ENCODE data around the gene TAPT1.
"Not testable (repeated sequence)": the region's sequence is repeated elsewhere in the genome, so short reads cannot be mapped to it uniquely, and the experiment has no call there.

The TAPT1 gene

DNA sequence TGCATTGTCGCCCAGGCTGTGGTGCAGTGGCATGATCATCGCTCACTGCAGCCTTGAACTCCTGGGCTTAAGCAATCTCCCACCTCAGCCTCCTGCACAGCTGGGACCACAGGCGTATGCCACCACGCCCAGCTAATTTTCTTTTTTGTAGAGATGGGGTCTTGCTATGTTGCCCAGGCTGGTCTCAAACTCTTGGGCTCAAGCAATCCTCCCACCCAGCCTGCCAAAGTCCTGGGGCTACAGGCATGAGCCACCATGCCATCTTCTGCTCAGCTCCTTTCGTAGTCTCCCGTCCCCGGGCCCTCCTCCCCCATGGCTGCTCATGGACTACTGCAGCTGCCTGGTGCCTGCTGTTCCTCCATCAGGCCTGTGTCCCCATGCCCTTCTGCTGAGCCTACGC lies 58.1 kb downstream of the TAPT1 start:
- Mint-ChIP-seq H3K9me3 (no peaks in the 10 kb centered on the region), H3K4me1 (ENCODE audit: low read depth in 2 of 2) (peaks cover 0 to 2% of the 10 kb centered on the region in 2 donors), H3K36me3 (ENCODE audit: insufficient read depth) (peaks cover 71% of the 10 kb centered on the region), H3K4me3 (no peak overlapping the region), H3K27me3 (no peaks in the 10 kb centered on the region), H3K27ac (peak overlapping the region in 1 of 2 donors; percentile 74)
- no peak for ATAC-seq (replicated peaks)
- DNase-seq, result no peak

DNA sequence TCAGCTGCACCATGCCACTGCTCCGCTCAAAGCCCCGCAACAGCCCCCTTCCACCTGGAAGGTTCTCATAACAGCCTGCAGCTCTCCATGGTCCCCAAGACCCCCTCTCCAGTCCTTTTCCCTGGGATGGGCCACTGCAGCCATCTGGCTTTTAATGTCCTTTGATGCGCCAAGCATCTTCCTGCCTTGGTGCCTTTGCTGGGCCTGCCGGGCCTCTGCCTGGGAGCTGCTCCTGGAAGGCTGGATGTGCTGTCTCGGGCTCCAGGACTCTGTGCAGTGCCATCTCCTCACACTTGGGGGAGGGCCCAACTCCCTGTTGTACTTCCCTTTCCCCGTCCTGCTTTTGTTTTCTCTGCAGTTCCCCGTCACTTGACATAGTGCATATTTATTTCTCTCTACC lies 60.3 kb downstream of the TAPT1 start:
- ATAC-seq (replicated peaks), result no peak
- Mint-ChIP-seq H3K27ac (peak overlapping the region in 1 of 2 donors; percentile 19), H3K27me3 (no peaks in the 10 kb centered on the region), H3K4me1 (ENCODE audit: low read depth in 2 of 2) (peaks cover 0 to 2% of the 10 kb centered on the region in 2 donors), H3K36me3 (ENCODE audit: insufficient read depth) (peaks cover 54% of the 10 kb centered on the region), H3K9me3 (no peaks in the 10 kb centered on the region), H3K4me3 (no peak overlapping the region)
- DNase-seq, result no peak

DNA sequence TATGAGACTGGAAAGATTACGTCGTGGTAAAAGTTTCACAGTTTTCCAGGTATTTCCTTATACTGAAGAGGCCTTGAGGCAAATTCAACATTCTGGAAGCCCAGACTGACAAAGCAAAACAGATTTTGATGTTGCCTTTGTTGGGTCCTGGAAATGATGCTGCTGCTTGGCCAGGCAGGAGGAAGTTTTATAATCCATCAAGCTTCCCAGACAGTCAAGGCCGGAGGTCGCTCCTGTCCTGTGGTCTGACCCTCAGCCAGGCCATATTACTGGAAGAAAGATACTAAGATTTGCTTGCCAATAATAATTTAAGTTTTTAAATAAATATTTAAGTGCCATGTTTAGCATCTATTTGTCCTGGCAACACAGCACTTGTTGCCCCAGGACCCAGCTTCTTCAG lies 63.4 kb downstream of the TAPT1 start:
- ATAC-seq (replicated peaks) (no peak), DNase-seq (no peak)
- peaks cover 38% of the 10 kb centered on the region for H3K36me3 Mint-ChIP-seq (ENCODE audit: insufficient read depth)
- no peak overlapping the region for H3K27ac Mint-ChIP-seq
- peaks cover 0 to 1% of the 10 kb centered on the region in 2 donors for H3K4me1 Mint-ChIP-seq (ENCODE audit: low read depth in 2 of 2)
- H3K27me3 Mint-ChIP-seq, result no peaks in the 10 kb centered on the region
- no peaks in the 10 kb centered on the region for H3K9me3 Mint-ChIP-seq
- no peak overlapping the region for H3K4me3 Mint-ChIP-seq

DNA sequence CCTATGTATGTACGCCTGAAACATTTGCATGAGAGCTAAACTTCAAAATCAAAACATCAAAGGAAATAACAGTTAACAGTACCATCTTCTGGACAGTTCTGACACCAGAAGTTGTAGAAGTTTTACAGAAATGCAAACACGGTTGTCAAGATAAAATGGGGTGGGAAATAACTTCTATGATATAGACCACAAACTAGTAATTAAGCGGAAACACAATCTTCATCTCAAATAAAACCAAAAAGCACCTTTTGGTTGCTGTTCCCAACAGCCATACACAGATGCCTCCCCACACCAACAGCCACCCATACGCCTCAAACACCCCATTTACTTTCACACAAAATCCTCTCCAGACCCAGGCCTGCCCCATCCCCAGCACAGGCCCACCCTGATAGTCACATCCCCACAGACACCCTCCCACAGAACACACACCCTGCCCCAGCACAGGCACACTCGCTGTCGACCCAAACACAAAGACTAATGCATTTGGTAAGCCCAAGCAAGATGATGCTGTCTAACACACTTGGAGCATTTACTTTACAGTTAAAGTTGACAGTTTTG lies 64.3 kb downstream of the TAPT1 start:
- no peaks in the 10 kb centered on the region for H3K27me3 Mint-ChIP-seq
- no peak for ATAC-seq (replicated peaks)
- peaks cover 33% of the 10 kb centered on the region for H3K36me3 Mint-ChIP-seq (ENCODE audit: insufficient read depth)
- H3K4me3 Mint-ChIP-seq, result no peak overlapping the region
- no peak overlapping the region for H3K27ac Mint-ChIP-seq
- peaks cover 0 to 1% of the 10 kb centered on the region in 2 donors for H3K4me1 Mint-ChIP-seq (ENCODE audit: low read depth in 2 of 2)
- no peak for DNase-seq
- H3K9me3 Mint-ChIP-seq, result no peaks in the 10 kb centered on the region

DNA sequence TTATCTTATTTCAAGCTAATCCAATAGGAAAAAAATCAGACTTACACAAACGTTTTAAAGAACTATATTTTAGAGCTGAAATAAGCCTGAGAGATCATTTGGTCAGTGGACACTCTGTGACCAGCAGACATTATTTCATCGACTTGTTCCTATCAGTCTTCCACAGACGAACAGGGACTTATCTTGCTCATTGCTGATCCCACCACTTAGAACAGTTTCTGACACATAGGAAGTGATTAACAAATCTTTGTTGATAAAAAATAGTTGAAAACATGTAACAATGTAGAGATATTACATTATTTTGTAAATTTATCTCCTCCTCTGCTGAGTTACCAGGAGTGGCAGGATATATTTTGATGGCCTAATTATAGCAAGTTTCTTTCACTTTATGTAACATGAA lies 65.8 kb downstream of the TAPT1 start:
- no peaks in the 10 kb centered on the region for H3K9me3 Mint-ChIP-seq
- ATAC-seq (replicated peaks), result no peak
- H3K27ac Mint-ChIP-seq, result no peak overlapping the region
- peaks cover 0 to 3% of the 10 kb centered on the region in 2 donors for H3K4me1 Mint-ChIP-seq (ENCODE audit: low read depth in 2 of 2)
- no peaks in the 10 kb centered on the region for H3K27me3 Mint-ChIP-seq
- H3K36me3 Mint-ChIP-seq (ENCODE audit: insufficient read depth), result peaks cover 19% of the 10 kb centered on the region
- H3K4me3 Mint-ChIP-seq, result no peak overlapping the region
- no peak for DNase-seq

DNA sequence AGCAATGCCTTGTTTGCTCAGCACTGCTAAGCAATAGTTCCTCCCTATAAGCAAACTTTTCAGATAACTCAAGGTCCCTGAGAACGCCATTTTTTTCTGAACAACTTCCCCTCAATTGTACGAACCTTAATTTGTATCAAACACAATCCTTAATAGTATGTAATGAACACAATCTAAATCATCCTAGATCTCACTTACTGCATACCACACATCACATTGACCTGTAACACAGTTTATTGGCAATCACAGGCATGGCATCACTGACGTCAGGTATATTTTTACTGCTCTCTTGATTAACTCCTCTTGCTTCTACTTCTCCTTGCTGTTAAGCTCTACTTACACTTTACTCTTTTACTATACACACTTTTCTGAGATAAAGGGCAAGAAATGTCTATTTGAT lies 67.0 kb downstream of the TAPT1 start:
- no peak for ATAC-seq (replicated peaks)
- H3K27me3 Mint-ChIP-seq, result no peaks in the 10 kb centered on the region

DNA sequence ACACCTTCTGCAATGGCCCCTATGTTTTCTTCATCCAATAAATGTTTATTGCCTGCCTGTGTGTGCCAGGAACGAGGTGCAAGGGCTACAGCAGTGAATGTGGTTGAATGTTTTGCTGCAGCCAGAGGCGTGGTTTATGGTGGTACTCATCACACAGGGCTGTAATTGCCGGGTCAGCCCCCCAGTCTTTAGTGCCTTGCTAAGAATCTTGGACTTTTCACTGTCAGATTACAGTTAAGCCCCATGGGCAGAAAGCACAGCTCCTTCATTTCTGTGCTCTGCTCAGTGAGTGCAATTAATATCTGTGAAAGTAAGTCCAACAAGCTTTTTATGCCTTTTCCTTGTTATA lies 67.8 kb downstream of the TAPT1 start:
- H3K27me3 Mint-ChIP-seq, result no peaks in the 10 kb centered on the region
- H3K4me3 Mint-ChIP-seq, result no peak overlapping the region
- H3K27ac Mint-ChIP-seq, result no peak overlapping the region
- ATAC-seq (replicated peaks) (no peak), DNase-seq (no peak)
- peaks cover 7% of the 10 kb centered on the region for H3K36me3 Mint-ChIP-seq (ENCODE audit: insufficient read depth)
- H3K4me1 Mint-ChIP-seq (ENCODE audit: low read depth in 2 of 2), result peaks cover 0 to 3% of the 10 kb centered on the region in 2 donors
- H3K9me3 Mint-ChIP-seq, result no peaks in the 10 kb centered on the region

More for the DNA sequence above, 67.0 kb downstream of the TAPT1 start:
- H3K36me3 Mint-ChIP-seq (ENCODE audit: insufficient read depth), result peaks cover 13% of the 10 kb centered on the region
- H3K27ac Mint-ChIP-seq, result no peak overlapping the region
- no peak overlapping the region for H3K4me3 Mint-ChIP-seq
- H3K4me1 Mint-ChIP-seq (ENCODE audit: low read depth in 2 of 2), result peaks cover 0 to 3% of the 10 kb centered on the region in 2 donors
- H3K9me3 Mint-ChIP-seq, result no peaks in the 10 kb centered on the region
- DNase-seq, result no peak

DNA sequence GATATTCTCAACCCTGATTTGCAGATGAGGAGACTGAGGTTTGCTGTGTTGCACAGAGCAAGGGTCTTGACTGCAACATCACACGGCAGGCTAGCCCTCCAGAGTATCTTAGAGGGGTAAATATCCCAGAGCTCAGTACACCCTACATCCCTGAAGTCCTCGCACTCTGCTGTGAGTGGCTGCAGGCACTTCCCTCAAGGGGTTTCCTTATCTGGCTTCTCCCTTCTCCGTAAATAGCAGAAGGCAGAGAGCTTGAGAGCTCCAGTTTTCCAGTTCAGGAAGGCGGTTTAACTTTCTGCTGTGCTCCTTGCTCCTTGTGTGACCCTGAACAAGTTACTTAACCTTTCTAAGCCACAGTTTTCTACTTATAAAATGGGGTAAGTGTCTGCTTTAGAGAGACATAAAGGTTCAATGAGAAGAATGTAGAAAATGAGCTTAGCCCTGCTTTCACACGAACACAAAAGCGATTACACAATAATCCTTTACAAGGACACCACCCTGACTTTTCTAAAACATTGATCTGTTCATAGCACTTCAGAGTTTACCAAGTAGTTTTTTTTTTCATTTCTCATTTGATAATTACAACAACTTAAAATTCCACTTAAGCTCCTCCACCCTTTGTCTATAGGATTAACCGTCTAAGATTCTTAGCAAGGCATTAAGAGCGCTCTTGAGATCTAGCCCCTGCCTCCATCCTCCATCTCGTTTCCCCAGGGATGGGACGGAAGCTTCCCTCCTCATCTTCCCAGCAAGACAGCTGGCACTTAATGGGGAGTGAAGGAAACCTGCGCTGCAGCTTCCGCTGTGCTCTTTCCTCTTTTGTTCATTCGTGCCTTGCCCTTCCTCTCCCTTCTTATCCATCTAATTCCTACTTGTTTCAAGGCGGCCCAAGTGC lies 68.4 kb downstream of the TAPT1 start:
- Mint-ChIP-seq H3K27ac (no peak overlapping the region), H3K36me3 (ENCODE audit: insufficient read depth) (peaks cover 3% of the 10 kb centered on the region), H3K27me3 (no peaks in the 10 kb centered on the region), H3K4me1 (ENCODE audit: low read depth in 2 of 2) (peaks cover 0 to 3% of the 10 kb centered on the region in 2 donors), H3K9me3 (no peaks in the 10 kb centered on the region), H3K4me3 (no peak overlapping the region)
- no peak for ATAC-seq (replicated peaks)
- no peak for DNase-seq

DNA sequence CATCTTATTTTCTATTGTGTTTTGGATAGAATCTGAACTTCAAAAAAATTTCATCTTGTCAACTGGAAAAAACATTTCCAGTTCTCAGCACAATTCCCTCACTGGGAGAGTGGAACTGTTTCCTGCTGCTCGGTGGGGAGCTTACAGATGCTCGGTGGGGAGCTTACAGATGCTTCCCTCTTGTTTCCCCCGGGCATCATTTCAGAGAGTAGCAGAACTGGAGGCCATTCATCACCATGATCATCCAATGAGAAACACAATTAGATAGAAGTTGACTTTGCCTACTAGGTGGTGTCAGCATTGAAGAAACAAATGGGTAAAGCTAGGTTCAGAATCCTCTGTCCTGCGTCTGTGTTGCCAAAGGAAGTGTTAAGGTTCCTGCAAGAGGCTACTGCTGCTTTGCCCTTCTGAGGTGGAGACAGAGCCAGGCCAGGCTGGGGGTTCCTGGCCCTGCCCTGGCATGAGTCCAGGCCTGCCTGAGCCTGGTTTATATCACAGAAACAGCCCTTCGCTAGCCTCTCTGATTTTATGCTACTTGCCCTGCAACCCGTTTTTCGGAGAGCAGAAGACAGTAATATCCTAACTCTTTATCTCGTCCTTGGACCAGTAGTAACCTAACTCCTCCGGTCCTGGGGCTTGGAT lies 70.6 kb downstream of the TAPT1 start:
- peaks cover 4% of the 10 kb centered on the region for H3K36me3 Mint-ChIP-seq (ENCODE audit: insufficient read depth)
- no peaks in the 10 kb centered on the region for H3K9me3 Mint-ChIP-seq
- H3K27me3 Mint-ChIP-seq, result no peaks in the 10 kb centered on the region
- DNase-seq (no peak), ATAC-seq (replicated peaks) (no peak)
- no peak overlapping the region for H3K27ac Mint-ChIP-seq
- peaks cover 0 to 3% of the 10 kb centered on the region in 2 donors for H3K4me1 Mint-ChIP-seq (ENCODE audit: low read depth in 2 of 2)
- no peak overlapping the region for H3K4me3 Mint-ChIP-seq

DNA sequence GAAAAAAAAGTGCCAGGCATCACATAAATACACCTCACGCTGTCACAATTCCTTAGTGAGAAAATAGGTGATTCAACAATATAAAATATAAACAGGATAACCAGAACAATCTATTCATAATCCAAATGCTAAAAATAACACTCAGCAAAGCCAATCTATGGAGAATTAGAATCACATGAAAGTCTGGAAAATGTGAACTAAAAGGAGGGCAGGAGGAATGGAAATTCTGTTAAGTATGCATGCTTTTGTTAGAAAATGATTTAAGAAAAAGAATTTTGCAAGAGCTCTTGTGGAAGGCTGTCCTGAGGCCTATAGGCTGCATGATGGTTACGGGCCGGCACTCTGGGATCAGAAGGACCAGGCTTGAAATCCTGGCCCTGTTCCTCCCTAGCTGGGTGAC lies 71.8 kb downstream of the TAPT1 start:
- no peak for ATAC-seq (replicated peaks)

DNA sequence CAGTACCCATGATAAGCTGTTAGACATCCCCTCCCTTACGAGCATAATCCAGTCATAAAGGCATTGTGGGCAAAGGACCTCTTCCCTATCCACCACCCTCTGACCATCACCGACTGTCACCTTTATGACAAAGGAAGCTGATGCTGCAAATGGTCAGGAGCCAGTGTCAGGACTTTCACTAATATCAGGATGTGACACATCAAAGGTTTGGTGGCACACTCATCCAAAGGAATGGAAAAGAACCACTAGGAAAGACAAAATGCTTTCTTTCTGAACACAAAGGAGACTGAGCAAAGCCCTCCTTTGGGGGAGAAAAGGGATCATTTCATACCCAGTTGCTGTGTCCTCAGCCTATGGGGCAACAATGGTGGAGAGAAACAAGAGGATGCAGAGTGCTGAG lies 75.6 kb downstream of the TAPT1 start:
- Mint-ChIP-seq H3K27ac (no peak overlapping the region), H3K9me3 (no peaks in the 10 kb centered on the region), H3K4me3 (no peak overlapping the region), H3K27me3 (no peaks in the 10 kb centered on the region), H3K36me3 (ENCODE audit: insufficient read depth) (peaks cover 4% of the 10 kb centered on the region), H3K4me1 (ENCODE audit: low read depth in 2 of 2) (no peaks in the 10 kb centered on the region)
- DNase-seq (no peak), ATAC-seq (replicated peaks) (no peak)

More for the DNA sequence above, 71.8 kb downstream of the TAPT1 start:
- no peaks in the 10 kb centered on the region for H3K9me3 Mint-ChIP-seq
- H3K4me1 Mint-ChIP-seq (ENCODE audit: low read depth in 2 of 2), result peaks cover 0 to 3% of the 10 kb centered on the region in 2 donors
- H3K36me3 Mint-ChIP-seq (ENCODE audit: insufficient read depth), result peaks cover 4% of the 10 kb centered on the region
- DNase-seq, result no peak
- no peak overlapping the region for H3K27ac Mint-ChIP-seq
- H3K27me3 Mint-ChIP-seq, result no peaks in the 10 kb centered on the region
- H3K4me3 Mint-ChIP-seq, result no peak overlapping the region

DNA sequence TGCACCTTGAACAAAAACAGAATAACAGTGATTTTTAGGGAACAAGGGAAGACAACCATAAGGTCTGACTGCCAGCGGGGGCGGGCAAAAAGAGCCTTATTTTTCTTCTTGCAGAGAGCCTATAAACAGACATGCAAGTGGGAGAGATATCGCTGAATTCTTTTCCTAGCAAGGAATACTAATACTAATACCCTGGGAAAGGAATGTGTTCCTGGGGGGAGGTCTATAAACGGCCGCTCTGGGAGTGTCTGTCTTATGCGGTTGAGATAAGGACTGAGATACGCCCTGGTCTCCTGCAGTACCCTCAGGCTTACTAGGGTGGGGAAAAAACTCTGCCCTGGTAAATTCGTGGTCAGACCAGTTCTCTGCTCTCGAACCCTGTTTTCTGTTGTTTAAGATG lies 81.4 kb downstream of the TAPT1 start:
- not testable (repeated sequence) for H3K36me3 Mint-ChIP-seq (ENCODE audit: insufficient read depth); H3K4me3 Mint-ChIP-seq; H3K9me3 Mint-ChIP-seq; H3K4me1 Mint-ChIP-seq (ENCODE audit: low read depth in 2 of 2); H3K27ac Mint-ChIP-seq; DNase-seq; ATAC-seq (replicated peaks)
- H3K27me3 Mint-ChIP-seq, result peaks cover 20 to 23% of the 10 kb centered on the region in 2 donors

DNA sequence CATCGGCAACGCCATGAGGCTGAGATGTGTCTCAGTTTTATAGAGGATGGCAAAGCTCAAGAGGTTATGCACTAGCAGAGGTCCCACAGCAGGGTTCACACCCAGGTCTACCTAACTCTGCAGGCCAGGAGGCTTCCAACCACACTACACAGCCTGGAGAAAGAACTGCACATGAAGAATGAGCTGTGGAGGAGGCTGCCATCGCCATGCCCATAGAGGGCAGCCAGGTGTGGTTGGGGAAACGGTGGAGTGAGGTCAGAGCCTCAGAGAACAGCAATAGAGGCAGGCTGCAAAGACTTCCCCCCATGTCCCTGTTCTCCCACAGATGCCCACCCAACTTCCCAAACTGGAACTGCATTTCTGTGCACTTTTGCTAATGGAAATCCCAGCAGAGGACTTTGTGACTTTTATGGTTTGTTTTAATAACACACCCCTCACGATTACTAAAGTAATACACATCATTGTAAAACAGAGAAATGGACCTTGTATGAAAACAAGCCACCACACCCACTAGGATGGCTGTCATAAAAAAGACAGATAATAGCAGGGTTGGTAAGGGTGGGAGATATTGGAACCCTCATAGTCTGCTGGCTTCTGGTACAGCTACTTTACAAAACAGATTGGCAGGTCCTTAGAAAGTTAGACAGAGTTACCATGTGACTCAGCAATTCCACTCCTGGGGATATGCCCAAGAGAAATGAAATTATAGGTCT lies 83.5 kb downstream of the TAPT1 start:
- peaks cover 42 to 44% of the 10 kb centered on the region in 2 donors for H3K27me3 Mint-ChIP-seq
- ATAC-seq (replicated peaks), result no peak

More for the DNA sequence above, 83.5 kb downstream of the TAPT1 start:
- Mint-ChIP-seq H3K27ac (no peak overlapping the region), H3K4me1 (ENCODE audit: low read depth in 2 of 2) (no peaks in the 10 kb centered on the region), H3K36me3 (ENCODE audit: insufficient read depth) (no peaks in the 10 kb centered on the region), H3K9me3 (peaks cover 0 to 5% of the 10 kb centered on the region in 2 donors), H3K4me3 (no peak overlapping the region)
- no peak for DNase-seq

Measured in effector memory CD8-positive, alpha-beta T cell (primary cell).